HG02678 (cell line): ENCODE measurements around the gene ESR2.

Experiments
- ATAC-seq: cut with Tn5 transposase; IDR thresholded peaks from one replicate; pipeline ENCODE4 v1.9.1; 2021; ENCODE audit warnings: mild to moderate bottlenecking, moderate library complexity; ENCODE audit not compliant: unreplicated experiment

Gene ESR2

GRCh38 chr14:64092940-64093339 lies 201.2 kb downstream of the ESR2 start:
- no peak for ATAC-seq

DNA sequence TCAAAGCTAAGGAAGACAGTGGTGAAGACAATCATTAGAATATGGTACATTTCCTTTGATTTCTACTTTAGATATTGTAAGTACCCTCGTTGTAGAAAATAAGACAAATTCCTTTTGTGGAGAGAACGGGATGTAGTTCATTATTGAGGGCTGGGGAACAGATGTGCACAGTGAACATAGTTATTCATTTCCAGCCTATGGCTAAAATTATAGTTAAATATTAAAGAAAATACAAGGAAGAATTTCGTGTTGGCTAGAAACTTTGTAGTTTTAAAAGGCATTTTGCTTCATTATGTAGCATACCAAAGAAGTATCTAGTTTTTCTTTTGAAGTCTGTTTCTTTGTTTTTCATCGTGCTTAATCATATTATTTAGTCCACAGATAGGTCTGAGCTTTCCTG lies 201.8 kb downstream of the ESR2 start:
- ATAC-seq = no peak

DNA sequence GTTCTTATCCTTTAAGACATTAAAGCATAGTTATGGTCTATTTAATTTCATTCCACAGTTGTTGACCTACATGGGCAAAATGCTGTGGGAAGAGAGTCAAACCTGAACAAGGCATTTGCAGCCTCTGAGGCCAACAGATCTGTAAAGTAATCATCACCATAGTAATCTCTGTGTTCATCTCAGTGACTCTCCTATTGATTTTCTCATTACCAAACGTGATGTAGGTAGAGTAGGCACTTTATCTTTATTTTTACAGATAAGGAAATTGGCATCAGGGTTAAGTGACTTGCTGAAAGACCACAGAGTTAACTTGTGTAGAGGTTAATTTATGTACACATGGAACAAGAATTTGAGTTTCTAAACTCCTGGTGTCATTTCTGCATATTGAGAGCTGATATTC lies 203.0 kb downstream of the ESR2 start:
- no peak for ATAC-seq

DNA sequence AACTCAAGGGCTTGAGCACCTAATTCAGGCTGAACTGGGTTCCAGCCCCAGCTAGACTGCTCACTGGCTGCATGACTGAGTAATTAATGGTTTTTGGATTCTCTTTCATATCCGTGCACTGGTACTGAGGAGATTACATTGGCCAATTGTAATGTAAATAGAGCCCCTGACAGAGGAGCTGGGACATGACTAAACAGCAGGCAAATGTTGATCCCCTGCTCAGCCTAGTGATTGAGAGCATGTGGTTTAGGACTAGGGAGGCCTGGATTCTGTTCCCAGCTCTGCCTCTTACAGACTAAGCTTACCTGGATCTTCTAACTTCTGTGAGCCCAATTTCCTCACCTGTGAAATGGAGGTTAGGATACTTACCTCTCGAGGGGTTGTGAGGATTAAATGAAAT lies 204.3 kb downstream of the ESR2 start:
- no peak for ATAC-seq

DNA sequence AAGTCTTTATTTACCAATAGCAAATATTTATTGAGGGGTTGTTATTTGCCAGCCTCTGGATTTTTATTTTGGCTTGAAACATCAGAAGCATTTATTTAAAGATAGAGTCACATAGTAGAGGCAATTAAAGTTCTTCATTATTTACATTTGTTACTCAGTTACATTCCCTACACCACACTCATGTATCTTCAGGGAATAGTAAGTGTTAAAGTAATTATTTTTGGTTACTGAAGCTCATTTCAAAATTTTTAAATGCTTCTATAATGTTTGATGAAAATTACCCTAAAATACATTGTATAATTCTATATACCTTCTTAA lies 205.6 kb downstream of the ESR2 start:
- ATAC-seq = no peak

DNA sequence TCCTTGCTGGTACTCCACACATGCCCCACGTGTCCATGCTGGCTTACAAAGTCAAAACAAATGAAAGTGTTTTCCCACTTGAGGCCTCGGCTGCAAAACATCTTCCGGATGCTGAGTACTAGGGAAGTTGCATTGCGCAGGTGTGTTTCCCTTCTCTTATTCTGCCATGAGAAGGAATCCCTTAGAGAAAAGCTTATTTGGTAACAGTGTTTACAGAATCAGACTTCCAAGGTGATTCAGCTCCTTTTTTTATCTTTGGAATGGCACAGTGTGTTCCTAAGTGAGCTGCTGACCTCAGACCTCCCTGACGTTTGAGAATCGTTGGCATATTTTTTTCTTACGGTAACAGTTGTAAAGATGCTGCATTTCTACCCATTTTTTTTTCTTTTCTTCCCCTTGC lies 211.3 kb downstream of the ESR2 start:
- no peak for ATAC-seq

- ATAC-seq = no peak
These were observed 212.9 kb downstream of the ESR2 start for GRCh38 chr14:64081174-64081746.

- no peak for ATAC-seq
These were observed 213.7 kb downstream of the ESR2 start for GRCh38 chr14:64080452-64080851.

DNA sequence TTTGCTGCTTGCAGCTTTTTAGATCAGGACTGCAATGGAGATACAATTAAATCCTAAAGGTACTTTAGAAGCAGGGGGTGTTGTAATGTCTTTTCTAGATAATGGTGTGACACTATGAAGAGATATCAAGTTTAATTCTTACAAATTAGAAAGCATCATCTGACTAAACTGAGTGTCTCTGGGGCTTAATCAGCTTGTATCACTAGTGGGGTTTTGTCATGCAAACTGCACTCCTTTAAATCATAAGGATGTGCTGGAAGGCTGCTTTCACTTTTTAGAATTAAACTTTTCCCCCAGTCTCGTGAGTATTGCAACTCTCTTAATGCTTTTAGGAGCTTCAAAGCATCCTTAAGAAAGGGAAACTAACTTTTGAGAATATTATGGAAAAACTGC lies 218.6 kb downstream of the ESR2 start:
- no peak for ATAC-seq

DNA sequence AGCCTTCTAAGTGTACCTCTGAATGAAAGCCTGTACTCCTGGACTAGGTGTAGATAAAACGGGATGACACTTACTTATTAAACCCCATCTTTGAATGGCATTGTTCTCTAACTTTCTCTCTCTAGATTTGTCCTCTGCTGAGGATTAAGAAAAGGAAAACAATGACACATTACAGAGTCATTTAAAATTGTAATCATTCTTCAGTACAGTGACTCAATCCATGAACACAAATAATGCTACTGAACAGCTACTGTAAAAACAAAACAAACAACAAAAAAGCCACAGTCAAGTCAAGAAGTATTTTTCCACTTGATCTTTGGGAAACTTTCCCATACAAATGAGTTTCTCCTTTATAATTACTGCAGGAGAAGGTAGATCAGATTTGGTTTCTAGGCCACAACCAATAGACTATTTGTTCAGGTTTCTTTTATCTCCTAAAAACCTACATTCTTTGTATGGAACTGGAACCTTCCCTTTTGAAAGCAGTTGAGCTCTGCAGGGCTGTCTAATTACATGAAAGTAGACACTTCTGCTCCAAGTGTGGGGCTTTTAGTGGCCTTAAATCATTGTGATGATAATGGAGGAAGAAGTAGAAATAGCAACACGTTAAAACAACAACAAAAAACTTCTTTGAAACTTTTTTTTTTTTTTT lies 219.1 kb downstream of the ESR2 start:
- no peak for ATAC-seq

DNA sequence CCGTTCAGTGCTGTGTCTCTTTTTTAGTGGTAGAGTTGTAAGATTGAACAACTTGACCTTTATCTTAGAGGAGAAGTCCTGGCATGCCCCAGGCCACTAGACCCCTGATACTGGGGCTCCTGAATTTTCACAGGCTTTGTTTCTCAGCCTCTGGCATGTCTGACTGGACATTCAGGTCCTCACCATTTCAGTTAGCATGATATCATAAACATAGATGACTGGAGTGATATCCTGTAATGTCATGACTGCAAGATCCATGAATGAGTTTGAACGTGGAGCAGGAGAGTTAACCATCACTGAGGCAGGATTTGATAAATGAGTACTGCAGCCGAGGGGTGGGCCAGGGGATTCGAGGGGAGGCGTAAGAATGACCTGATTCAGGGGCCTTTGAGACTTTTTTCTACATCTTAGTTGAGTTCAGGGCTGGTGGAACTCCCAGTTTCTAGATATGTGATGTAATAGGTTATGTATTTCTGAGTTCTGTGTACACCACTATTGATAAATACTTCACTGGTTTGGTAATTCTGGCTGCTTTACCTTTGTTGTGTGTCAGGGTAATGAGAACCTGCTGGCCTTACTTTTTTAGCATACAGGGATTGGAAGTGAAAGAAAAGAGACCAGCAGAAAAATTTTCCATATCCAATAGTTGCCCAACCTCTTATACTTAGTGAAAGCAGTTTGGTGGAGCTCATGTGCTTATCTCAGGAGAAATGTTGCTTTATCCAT lies 224.4 kb downstream of the ESR2 start:
- no peak for ATAC-seq

DNA sequence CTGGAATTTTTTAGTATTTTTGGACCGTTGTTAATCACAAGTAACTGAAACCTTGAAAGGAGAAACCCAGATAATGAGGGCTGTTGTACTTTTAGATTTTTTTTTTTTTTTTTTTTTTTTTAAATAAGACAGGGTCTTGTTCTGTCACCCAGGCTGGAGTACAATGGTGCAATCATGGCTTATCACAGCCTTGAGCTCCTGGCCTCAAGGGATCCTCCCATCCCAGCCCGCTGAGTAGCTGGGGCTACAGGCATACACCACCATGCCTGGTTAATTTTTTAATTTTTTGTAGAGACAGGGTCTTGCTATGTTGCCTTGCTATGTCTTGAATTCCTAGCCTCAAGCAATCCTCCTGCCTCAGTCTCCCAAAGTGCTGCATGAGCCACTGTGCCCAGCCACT lies 229.7 kb downstream of the ESR2 start:
- ATAC-seq = no peak

- ATAC-seq = no peak
These were observed 231.6 kb downstream of the ESR2 start for GRCh38 chr14:64062381-64063115.

DNA sequence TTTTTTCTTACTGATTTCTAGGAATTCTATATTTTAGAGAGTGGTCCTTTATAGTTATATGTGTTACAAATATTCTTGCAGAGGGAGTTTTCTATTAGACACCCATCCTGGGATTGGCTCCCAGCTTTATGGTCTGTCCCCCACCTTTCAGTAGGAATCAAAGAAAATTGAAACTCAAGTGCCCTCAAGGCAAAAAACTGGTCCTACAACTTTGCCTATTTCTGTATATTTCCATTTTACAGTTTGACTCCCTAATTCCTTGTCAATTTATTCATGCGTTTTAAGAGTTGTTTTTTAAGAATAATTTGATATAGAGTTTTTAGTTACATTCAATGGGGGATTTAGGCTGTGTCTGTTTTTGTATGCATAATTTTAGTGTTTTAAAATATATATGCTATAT lies 232.5 kb downstream of the ESR2 start:
- no peak for ATAC-seq

GRCh38 chr14:64061115-64061514 lies 233.1 kb downstream of the ESR2 start:
- ATAC-seq = no peak

- ATAC-seq = no peak
These were observed 233.5 kb downstream of the ESR2 start for GRCh38 chr14:64060648-64061096.

GRCh38 chr14:64060199-64060545 lies 234.0 kb downstream of the ESR2 start:
- no peak for ATAC-seq

GRCh38 chr14:64059454-64060198 lies 234.5 kb downstream of the ESR2 start:
- ATAC-seq = no peak

GRCh38 chr14:64053694-64054669 lies 240.2 kb downstream of the ESR2 start:
- no peak for ATAC-seq
